NCI-H82 (cell line): ENCODE results near the gene GH2.
A peak's percentile ranks its signal among the peaks of the same experiment; 100 is the strongest.

Experiments
- DNase-seq: peaks from one replicate; lab custom pipeline; 2025; lab: John Stamatoyannopoulos, UW

Gene GH2

DNA sequence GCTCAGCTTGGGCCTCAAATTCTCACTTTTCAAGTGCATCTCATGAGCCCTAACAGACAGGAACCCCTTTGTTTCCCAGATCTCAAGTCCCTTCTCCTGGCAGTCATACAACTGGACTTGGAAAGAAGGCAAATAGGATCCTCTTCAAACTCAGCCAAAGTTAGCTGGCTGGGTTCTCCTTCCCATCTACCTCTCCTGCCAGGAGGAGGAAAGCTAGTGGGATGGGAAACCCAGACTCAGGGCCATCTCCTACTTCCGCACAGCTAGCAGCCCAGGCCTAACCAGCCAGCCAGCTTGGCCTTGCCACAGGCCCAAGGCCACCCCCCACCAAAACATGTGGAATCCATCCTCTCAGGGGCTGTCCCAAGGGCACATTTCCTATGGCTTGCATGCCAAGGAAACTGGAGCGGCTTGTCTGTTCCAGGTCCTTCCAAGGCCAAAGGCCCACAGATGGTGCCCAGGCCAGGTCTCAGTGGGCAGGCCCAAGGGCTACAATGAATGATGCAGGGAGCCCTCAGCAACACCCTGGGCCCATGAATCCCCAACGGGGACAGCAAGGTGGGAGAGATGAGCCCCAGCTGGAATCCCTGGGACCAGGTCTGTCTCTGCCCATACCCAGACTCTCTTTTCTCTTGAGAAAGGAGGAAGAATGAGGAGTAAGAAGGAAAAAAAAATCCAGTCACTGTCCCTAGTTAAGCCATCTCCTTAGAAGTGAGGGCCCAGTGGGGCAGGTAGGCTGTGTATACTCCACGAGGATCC lies 41.0 kb downstream of the GH2 start:
- DNase-seq, result peak; percentile 43

DNA sequence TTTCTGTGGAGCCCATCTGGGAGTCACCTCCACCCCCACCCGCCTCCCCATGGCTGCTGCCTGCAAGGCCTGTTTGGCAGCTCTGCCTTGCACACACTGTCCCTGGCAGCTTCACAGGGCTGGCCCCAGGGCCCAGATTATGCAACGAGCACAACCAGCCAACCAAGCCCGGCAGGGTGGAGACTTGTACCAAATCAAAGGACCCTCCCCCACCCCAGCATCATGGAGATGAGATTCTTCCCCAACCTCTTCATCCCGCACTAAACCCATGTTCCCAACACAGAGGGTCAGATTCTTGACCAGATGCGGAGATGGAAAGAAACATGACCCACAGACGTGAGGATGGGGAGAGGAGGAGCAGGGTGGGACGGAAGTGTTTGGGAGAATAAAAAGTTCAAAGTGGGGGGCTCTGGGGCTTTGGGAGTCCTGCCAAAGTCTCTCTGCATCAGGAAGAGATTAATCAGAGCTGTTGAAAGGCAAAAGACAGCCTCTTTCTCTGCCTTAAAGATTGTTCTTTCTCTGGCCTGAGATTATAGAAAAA lies 43.0 kb downstream of the GH2 start:
- peak; percentile 41 for DNase-seq

DNA sequence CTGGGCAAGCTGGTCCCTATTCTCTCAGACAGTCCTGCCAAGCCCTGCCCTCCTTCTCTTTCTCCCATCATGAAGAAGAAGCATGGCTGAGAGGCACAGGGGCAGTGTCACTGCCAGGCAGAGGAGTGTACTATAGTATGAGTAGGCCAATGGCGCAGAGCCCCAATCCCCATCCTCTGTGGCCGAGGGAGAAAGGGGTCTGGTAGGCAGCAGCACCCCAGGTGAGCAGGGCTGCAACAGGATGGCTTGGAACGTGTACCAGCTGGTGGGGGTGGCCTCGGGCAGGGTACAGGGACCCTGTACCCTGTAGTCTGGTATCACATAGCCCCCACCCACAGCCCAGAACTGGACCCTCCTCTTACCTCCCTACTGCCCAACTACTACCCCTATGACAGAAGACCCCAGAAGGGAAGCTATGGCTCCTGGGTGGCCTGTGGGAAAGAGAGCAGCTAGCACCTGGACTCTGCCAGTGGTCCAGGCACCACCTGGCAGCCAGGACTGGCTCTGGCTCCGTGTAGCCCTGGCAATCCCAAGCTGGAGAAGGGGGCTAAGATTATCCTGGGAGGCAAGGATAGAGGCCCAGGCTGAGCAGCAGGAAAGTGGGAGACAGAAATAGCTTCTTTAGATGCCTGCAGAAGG lies 43.7 kb downstream of the GH2 start:
- DNase-seq, result no peak

DNA sequence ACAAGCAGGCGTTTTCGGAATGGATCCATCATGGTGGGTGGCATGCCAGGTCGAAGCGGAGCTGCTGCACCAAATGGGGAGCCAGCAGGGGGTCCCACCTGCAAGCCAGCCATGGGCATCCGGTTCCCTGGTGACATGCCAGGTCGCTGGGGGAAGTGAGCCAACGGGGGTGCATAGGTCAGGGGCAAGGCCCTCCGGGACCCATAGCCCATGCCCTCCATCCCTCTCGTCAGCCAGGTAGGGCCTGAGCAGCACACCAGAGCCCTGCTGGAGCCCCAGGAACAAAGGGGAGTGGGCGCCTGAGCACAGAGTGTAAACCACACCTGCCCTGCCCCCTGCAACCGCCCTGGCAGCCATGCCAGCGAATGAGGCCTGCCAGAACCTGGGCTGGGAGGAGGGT lies 44.3 kb downstream of the GH2 start:
- DNase-seq, result no peak

DNA sequence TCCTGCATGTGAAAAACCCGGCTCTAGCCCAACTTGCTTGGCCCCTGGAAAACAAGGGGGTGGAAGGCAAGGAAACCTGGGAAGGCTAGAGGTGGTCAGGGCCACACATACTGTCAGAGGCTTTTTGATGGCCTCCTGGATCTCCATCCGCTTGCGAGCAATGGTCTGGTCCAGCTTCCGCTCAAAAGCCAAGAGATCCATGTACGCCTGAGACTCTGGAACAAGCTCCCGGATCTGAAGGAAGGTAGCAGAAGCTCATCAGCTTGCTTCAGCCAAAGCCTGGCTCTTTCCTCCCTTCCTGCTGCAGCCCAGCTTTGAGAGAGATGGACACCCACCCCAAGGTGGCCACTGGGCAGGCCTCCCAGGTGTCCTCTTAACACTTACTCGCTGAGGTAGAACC lies 44.9 kb downstream of the GH2 start:
- DNase-seq, result no peak

DNA sequence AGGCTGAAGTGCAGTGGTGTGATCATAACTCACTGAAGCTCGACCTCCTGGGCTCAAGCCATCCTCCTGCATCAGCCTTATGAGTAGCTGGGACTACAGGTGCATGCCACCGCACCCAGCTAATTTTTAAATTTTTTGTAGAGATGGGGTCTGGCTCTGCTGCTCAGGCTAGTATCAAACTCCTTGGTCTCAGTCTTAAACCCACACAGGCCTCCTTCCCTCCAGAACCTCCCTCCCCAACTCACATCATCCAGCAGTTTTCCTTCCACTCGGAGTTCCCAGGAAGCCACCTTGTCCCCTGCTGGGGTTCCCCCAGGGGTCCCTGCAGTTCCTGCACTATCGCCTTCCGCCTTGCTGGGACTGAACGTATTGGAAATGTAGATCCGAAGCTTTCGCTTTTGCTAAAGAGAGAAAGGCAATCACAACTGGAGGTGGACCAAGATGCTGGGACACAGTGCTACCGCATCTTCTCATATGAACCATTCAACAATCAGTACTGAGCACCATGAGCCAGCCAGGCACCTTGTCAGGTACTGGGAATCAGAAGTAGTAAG lies 46.5 kb downstream of the GH2 start:
- no peak for DNase-seq

DNA sequence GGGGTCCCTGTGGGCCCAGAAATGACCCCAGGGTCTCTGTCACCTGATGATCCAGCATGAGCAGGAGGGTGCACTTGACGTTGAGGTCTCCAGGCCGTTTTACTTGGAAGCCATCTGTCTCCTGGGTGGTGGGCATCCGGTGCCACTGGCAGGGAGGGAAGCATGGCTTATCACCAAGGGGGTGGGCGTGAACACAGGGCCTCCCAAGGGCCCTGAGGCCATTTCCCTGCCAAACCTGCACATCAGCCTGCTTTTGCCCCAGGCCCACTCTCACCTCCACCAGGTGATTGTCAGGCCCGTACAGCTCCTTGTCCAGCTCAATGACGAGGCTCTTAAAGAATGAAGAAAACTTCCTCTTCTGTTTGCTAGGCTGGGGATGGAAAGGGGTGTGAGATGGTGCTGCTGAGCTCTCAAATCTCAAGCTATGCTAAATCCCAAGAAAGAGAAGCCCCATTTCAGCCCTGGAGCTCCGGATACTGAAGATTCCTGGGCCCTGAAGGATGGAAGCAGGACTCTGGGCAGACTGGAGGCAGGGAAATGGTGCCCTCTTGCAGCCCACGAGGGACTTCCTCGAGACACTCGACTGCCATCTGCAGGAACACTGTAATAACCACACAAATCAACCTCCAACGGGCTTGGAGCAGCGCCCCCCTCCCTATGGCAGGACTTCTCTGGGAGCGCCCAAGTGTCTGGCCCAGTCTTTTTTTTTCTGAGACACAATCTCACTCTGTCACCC lies 47.1 kb downstream of the GH2 start:
- DNase-seq, result peak; percentile 83

DNA sequence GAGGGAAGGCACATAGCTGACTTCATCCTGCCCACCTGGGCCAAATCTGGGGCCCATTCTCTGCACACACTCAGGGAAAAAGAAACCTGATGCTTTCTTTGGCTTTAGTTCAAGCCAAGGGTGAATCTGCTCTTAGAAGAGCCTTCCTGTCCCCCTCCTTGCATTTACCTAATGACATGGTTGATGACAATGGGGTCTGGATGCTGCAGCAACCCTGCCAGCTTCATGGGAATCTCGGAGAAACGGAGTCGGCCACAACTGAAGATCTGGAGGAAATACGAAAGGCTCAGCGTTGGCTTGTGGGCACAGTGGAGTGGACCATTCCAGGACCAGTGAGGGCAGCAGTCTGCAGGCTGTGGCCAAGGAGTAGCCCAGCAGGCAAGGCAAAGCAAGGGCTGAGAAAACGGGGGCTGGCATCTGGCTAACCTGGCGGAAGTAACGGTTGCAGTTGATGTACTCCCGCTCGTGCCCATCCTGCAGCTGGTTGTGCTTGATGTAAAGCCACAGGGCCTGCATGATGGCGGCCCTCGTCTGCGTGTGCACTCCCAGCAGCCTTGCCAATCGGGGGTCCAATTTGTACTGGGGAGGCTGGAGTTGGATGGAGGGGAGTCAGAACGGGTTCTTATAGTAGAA lies 47.9 kb downstream of the GH2 start:
- DNase-seq, result no peak

DNA sequence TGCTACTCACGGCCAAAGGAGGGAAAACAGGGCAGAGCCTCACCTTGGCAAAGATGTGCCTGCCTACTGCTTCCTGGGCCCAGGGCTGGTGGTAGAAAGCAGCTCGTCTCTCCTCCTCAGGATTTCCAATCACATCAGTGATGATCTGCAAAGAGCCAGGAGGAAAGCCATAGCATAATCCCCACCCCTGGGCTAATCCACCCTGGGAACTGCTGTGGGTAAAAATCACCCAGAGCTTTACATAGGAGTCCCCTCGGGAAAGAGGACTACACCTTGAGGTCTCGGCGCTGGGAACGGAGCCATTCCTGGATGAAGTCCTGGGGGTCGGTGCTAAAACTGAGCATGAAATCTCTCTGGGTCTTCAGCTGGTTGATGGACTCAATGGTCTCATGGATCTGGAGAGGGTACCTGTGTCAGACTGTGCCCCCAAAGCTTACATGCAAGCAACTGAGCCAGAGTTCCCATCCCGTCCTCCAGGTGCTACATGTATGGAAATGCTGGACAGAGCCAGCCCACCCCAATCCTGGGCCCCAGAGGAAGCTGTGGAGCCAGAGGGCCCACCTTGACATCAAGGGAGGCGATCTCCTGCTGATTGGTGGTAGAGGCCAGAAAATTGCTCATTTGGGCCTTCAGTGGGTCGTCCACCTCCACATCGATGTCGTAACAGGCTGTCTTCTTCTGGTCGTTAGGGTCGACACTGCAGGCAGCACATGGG lies 48.6 kb downstream of the GH2 start:
- peak; percentile 65 for DNase-seq

DNA sequence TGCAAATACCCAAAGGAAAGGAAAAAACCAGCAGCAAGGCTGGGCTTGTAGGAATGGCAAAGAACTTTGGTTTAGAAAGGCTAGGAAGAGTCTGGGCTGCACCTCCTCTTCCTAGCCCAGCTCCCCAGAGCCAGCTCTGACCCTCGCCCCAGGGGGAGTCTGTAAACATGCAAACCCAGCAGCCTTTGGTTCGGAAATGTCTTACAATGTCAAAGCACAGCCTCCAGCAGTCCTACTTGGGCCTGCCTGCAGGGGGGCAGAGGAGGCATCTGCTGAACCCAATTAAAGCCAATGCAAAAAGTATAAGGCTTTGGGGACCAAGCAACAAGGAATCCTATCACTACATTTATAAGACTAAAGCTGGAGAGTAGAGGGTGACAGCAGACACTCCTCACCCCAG lies 49.3 kb downstream of the GH2 start:
- no peak for DNase-seq

DNA sequence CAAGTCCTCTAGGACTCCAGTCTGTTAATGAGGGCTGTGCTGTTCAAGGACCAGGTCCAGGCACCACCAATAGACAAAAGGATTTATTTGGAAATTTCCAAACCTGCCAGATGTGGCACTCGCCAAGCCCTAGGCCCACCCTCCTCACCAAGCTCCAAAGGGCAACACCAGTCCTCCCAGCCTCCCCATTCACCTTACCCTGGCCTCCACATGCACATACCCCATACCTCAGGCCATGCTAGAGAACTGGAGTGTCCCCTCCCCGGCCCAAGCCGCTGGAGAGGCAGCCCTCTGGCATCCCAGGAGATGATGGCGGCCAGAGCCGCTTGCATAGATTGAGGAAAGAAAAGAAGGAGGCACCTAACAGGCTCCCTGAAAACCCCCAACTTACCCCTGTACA lies 49.7 kb downstream of the GH2 start:
- no peak for DNase-seq

DNA sequence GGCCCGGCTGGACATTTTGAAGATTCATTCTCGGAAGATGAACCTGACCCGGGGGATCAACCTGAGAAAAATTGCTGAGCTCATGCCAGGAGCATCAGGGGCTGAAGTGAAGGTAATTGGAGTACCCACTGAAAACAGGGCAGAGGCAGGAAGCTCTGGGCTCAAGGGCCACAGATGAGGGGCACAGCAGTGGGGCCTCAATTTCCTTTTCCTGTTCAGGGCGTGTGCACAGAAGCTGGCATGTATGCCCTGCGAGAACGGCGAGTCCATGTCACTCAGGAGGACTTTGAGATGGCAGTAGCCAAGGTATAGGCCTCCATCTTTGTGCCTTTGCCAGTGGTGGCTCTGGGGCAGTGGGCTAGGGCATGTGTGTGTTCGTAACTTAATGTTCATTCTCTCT lies 50.2 kb downstream of the GH2 start:
- no peak for DNase-seq

DNA sequence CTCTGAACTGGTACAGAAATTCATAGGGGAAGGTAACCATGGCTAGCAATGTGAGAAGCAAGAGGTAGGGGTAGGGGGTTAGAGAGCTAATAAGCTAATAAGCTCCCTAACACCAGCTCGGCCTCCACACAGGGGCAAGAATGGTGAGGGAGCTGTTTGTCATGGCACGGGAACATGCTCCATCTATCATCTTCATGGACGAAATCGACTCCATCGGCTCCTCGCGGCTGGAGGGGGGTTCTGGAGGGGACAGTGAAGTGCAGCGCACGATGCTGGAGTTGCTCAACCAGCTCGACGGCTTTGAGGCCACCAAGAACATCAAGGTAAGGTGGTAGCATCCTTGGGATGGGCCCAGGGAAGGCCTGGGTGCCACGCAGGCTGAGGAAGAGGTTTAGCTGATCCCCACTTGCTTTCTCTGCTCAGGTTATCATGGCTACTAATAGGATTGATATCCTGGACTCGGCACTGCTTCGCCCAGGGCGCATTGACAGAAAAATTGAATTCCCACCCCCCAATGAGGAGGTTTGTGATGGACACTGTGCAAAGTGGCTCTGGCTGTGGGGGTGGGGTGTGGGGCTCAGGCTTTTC lies 50.7 kb downstream of the GH2 start:
- DNase-seq, result no peak

DNA sequence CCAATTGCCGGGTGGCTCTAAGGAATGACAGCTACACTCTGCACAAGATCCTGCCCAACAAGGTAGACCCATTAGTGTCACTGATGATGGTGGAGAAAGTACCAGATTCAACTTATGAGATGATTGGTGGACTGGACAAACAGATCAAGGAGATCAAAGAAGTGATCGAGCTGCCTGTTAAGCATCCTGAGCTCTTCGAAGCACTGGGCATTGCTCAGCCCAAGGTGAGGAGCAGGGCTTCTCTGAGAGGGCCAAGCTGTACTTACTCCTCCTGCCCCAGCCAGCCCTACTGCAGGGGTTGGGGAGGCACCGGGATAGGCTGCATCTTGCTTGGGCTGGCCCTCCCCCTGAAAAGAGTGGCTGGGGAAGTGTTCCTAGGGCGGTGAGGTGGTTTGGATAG lies 51.5 kb downstream of the GH2 start:
- no peak for DNase-seq
